NB4 (cell line): ENCODE data around the gene PDZRN4.

ENCODE experiments used
- DNase-seq: peaks from one replicate; pipeline ENCODE4 v3.0.0; 2010; ENCODE audit warnings: low read depth
- H3K4me3 ChIP-seq: one replicate; pipeline ENCODE4 v1.5.1; 2011; ENCODE audit warnings: mild to moderate bottlenecking, low read depth, low read length, moderate library complexity
- MYC ChIP-seq: IDR thresholded peaks from 2 replicates; pipeline ENCODE4 v1.6.1; 2011; ENCODE audit warnings: low read depth, low read length
- POLR2A ChIP-seq: IDR thresholded peaks from 2 replicates; pipeline ENCODE4 v1.6.1; 2011; ENCODE audit warnings: mild to moderate bottlenecking; ENCODE audit not compliant: insufficient read length; ENCODE audit errors: extremely low read depth
- TF ChIP-seq, protein P1 (sequence below): IDR thresholded peaks from 2 replicates; pipeline ENCODE4 v1.6.1; 2011; ENCODE audit warnings: low read depth, low read length
- TF ChIP-seq, protein P2 (sequence below): IDR thresholded peaks from one replicate; pipeline ENCODE4 v1.5.1; 2012; ENCODE audit warnings: low read depth, low read length

Gene PDZRN4

DNA sequence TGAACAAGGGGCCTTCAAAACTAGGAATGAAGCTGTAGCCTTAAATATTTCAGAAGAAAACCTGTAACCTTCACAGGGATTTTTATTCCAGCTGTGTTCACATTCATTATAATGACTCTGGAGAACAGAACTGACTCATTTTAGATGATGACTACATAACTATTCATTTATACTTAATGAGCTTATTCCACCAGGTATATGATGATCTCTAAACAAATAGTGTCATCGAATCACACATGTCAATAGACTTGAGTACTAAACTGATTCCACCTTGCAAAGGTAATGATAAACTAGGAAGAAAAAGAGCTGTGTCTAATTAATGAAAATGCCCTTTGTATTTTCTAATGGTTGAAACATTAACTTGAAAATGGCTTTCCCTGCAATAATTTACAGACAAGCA, 433.2 kb downstream of the PDZRN4 start:
- H3K4me3 ChIP-seq: no peak overlapping the region
- no peak for DNase-seq
- TF ChIP-seq MYC: no peak
- TF ChIP-seq, protein P1, sequence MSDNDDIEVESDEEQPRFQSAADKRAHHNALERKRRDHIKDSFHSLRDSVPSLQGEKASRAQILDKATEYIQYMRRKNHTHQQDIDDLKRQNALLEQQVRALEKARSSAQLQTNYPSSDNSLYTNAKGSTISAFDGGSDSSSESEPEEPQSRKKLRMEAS: no peak
- TF ChIP-seq, protein P2, sequence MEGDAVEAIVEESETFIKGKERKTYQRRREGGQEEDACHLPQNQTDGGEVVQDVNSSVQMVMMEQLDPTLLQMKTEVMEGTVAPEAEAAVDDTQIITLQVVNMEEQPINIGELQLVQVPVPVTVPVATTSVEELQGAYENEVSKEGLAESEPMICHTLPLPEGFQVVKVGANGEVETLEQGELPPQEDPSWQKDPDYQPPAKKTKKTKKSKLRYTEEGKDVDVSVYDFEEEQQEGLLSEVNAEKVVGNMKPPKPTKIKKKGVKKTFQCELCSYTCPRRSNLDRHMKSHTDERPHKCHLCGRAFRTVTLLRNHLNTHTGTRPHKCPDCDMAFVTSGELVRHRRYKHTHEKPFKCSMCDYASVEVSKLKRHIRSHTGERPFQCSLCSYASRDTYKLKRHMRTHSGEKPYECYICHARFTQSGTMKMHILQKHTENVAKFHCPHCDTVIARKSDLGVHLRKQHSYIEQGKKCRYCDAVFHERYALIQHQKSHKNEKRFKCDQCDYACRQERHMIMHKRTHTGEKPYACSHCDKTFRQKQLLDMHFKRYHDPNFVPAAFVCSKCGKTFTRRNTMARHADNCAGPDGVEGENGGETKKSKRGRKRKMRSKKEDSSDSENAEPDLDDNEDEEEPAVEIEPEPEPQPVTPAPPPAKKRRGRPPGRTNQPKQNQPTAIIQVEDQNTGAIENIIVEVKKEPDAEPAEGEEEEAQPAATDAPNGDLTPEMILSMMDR: no peak
- TF ChIP-seq POLR2A: no peak
